COR-L47 (cell line): ENCODE measurements around the gene ZBP1.
A peak's percentile ranks its signal among the peaks of the same experiment; 100 is the strongest.
"Not testable (repeated sequence)": the region's sequence is repeated elsewhere in the genome, so short reads cannot be mapped to it uniquely, and the experiment has no call there.

ENCODE experiments used
- DNase-seq: peaks from one replicate; lab custom pipeline; 2025; lab: John Stamatoyannopoulos, UW

Gene ZBP1

GRCh38 chr20:57638895-57639236 is 18.6 kb upstream of the ZBP1 start:
- DNase-seq, result no peak

DNA sequence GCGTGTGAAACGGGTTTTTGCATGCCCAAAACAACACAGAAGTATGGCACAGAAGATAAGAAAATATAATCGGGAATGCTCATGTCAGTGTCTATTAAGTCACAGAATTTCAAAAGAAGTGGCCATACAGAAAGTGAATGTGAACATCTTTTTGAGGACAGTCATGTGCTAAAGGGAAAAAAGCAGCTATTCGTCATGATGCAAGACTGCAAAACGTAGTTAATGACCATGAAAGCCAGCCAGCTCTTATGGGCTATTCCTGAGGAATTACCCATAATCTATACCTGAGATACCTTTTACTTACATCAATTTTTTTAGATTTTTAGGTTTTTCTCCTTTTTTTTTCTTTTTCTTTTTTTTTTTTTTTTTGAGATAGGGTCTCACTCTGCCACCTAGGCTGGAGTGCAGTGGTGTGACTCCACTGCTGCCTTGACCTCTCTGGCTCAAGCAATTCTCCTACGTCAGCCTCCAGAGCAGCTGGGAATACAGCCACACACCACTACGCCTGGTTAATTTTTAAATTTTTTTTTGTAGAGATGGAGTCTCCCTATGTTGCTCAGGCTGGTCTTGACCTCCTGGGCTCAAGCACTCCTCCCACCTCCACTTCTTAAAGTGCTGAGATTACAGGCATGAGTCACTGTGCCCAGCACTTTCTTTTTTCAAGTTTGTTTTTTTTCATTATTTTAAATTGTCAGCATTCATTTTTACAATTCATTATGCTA is 18.1 kb upstream of the ZBP1 start:
- no peak for DNase-seq

DNA sequence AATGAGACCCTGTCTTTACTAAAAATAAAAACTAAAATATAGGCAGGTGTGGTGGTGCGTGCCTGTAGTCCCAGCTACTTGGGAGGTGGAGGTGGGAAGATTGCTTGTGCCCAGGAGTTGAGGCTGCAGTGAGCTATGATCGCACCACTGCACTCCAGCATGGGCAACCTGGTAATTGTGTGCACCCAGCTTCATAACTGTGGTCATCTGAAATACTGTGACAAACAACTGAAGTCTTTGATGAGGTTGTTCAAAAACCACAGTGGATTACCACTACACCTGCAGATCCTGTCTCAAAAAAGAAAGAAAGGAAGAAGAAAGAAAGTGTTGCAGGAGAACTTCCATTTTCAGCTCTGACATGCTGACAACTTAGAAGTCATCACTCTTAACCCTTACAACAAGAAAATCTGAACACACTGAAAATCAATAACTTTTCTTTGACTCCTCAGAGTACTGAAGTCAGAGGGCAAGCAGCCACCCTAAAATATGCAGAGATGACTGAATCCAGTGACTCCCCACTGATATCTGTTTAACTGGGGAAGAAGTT is 13.8 kb upstream of the ZBP1 start:
- DNase-seq, result no peak

DNA sequence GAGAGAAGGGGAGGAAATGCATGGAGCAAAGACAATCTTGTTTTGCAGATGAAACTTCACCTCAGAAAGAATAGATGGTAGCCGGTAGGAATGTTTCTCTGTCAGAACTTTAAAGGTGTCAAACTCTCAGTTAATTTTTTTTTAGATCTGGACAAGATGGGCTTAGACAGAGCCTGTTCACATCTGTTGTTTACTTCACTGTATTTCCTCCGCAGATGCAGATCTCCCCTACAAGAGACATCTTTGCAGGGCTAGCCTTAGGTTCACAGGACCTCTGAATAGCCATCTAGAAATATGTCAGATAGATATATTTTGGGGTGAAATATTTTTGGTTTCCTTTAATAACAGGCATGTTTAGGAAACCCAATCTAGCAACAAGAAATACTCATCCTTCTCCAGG is 12.1 kb upstream of the ZBP1 start:
- no peak for DNase-seq

- DNase-seq, result no peak
Observed at GRCh38 chr20:57630061-57630460, 9.8 kb upstream of the ZBP1 start.

DNA sequence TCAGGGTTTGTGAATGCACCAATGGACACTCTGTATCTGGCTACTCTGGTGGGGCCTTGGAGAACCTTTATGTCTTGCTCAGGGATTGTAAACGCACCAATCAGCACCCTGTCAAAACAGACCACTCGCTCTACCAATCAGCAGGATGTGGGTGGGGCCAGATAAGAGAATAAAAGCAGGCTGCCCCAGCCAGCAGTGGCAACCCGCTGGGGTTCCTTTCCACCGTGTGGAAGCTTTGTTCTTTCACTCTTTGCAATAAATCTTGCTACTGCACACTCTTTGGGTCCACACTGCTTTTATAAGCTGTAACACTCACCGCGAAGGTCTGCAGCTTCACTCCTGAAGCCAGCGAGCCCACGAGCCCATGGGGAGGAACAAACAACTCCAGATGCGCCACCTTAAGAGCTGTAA is 9.3 kb upstream of the ZBP1 start:
- DNase-seq, result not testable (repeated sequence)

GRCh38 chr20:57628962-57629308 is 8.7 kb upstream of the ZBP1 start:
- not testable (repeated sequence) for DNase-seq

DNA sequence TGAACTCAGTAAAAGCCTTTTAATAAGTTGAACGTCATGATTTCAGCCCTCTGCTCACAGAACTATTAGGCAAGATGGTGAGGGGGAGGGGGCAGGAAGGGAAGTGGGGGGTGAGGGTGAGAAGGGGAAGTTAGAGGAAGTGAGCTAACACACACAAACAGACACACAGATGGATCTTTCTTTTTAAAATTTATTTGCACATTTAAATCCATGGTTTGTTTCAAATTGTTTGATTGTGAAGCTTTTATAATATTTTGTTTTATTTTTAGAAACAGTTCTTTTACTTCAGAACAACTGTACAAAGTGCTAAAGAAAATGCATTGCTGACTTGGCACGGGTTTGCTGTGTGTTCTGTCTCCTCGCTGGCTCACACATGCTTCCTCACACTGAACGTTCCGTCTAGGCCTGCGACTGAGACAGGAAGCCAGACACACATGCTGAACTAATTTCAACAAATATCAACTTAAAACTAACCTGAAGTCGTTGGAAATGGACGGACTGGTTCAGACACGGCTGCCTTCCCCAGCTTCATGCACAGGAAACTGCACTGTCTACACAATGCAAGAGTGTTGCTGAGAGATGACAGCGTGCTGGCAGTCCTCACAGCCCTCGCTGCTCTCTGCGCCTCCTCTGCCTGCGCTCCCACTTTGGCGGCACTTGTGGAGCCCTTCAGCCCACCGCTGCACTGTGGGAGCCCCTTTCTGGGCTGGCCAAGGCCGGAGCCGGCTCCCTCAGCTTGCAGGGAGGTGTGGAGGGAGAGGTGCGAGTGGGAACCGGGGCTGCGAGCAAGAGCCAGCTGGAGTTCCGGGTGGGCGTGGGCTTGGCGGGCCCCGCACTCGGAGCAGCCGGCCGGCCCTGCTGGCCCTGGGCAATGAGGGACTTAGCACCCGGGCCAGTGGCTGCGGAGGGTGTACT is 8.1 kb upstream of the ZBP1 start:
- no peak for DNase-seq

GRCh38 chr20:57627339-57627738 is 7.1 kb upstream of the ZBP1 start:
- no peak for DNase-seq

- no peak for DNase-seq
Observed at GRCh38 chr20:57625978-57626377, 5.8 kb upstream of the ZBP1 start.

DNA sequence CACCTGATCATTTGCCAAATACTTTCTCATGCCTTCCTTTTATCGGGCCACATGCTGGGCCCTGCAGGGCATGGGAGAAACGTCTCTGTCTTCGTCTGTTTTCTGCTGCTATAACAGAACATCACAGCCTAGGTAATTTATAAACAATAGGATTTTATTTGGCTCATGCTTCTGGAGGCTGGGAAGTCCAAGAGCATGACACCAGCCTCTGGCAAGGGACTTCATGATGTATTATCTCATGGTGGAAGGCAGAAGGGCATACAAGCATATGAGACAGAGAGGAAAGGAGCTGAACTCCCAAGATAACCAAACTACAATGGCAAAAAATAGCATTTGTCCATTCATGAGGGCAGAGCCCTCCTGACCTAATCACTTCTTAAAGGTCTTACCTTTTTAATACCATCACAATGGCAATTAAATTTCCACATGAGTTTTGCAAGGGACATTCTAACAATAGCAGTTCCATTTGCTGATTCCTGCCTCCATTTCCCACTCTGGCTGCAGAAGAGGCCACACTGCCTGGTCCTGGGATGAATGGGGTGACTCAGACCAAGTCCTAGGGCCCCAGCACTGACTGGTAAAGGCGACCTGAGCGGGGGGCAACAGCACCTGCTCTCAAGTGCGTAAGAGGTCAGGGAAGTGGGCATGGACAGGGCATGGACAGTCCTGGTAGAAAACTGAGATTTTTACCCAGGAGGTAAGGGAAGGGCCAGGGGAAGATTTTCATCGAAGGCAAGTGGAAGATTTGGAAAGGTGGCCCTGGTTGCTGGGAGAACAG is 5.1 kb upstream of the ZBP1 start:
- DNase-seq, result no peak

DNA sequence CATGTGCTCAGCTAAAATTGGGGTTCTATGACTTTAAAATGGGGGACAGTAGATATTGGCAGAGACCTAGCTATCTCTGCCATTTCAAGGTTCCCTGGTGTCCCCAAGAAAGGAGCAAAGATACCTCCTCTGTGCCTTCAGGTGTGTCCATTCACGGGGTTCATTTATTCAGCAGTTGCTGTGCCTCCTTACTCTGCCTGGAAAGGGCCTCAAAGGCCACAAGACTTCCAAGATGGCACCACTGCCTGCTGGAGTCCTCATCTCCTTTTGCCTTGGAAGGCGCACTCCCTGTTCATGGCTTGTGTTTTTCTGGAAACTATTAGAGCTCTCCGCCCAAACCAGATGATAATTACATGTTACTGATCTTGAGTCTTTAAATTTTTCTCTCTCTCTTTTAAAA is 3.9 kb upstream of the ZBP1 start:
- DNase-seq, result no peak

DNA sequence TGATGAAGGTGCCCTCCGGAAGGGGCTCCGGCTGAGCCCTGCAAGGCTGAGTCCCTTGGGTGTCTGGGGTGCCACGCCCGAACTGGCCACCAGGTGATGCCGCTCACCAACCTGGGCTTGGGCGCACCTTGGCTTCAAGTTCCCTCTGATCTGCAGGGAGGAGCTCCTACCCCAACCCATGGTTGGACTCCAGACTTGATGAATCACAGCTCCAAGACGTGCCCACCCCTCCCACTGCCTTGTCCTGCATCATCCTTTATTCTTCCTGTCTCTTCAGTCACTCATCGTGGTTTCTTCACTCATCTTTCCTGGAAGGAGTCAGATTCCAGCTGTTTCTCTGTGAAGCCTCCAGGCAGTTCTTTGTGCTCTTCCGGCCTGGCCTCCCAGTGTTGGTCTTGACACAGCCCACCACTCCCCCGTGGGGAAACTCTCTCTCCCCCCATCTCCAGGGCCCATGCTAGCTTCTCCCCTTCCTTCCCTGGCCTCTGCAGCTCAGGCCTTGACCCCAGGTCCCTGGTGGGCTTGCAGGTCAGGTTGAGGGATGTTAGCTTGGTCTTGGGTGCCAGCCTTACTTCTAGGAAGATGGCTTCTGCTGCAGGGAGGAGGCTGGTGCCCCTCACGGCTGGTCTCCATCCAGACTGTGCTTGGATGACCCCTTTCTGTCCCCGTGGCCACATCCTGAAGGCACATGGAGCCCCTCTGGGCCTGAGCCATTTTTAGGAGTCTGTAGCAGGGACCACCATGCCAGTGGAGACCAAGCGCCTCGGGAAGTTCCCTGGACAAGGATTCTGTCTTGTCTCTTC is 2.6 kb upstream of the ZBP1 start:
- peak; percentile 63 for DNase-seq

- DNase-seq, result no peak
Observed at GRCh38 chr20:57622201-57622570, 2.0 kb upstream of the ZBP1 start.

DNA sequence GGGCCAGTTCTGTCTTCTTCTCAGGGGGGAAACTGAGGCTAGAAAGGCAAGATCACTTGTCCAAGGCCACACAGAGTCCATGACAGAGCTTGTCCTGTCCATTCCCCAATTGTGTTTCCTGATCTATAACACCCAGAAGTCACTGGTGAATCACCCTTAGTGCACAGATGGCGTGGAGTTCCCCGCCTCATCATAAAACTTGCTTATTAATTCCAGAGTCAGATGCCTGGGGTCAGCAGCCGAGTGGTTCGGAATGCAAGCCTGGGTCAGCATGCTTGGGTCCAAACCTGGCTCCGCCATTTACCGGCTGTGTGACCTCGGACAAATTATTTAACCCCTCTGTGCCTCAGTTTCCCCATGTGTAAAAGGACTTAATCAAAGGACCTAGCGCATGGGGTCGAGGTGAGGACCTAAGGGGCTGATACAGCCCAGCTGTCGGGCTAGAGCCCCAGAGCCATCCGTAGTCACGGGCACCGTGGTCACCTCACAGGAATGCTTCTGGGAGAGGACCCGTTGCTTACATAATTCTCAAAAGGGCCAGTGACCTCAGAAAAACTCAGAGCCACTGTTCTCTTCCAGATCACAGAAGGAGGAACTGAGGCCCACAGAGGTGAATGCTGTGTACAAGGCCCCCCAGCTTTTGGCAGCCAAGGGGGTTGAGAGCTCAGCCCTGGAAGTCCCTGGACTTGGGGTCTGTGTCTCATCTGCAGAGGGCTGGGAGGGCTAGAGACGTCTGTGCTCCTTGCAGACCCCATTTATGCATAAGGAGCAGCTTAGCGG is 1.4 kb upstream of the ZBP1 start:
- no peak for DNase-seq

- DNase-seq, result no peak
Observed at GRCh38 chr20:57620999-57621398, 773 bp upstream of the ZBP1 start.

GRCh38 chr20:57619051-57619831 is 985 bp downstream of the ZBP1 start:
- no peak for DNase-seq

GRCh38 chr20:57618764-57619050 is 1.5 kb downstream of the ZBP1 start:
- DNase-seq, result no peak

- no peak for DNase-seq
Observed at GRCh38 chr20:57618091-57618763, 2.0 kb downstream of the ZBP1 start.
